ENCODE measurements around the gene AZI2.

GRCh38 chr3:28317438-28318022 lies 31.1 kb downstream of the AZI2 start:
- peak; percentile 13 to 59 (median 34) for TF ChIP-seq CTCF (IDR thresholded peaks at IDR 0.05)
- no peak for TF ChIP-seq POLR2A (IDR thresholded peaks at IDR 0.05)

Measured in esophagus squamous epithelium (tissue), 4 donors.